Neuronal stem cell (in vitro differentiated cells): ENCODE data around the gene ASB4.

Experiments used
- DNase-seq: peaks from one replicate; pipeline ENCODE4 v3.0.0-alpha.2; 2013; ENCODE audit warnings: low spot score
- H2AFZ ChIP-seq: one replicate; pipeline ENCODE4 v1.6.1; 2013; ENCODE audit warnings: mild to moderate bottlenecking, low read length, inconsistent platforms
- H2AK5ac ChIP-seq: 2 replicates; pipeline ENCODE4 v1.6.1; 2013; ENCODE audit warnings: low read depth, mild to moderate bottlenecking, inconsistent platforms, low read length, moderate library complexity, mixed read lengths
- H2BK120ac ChIP-seq: 2 replicates; pipeline ENCODE4 v1.6.1; 2013; ENCODE audit warnings: low read depth, mild to moderate bottlenecking, inconsistent platforms, low read length, moderate library complexity, mixed read lengths
- H2BK12ac ChIP-seq: one replicate; pipeline ENCODE4 v1.6.1; 2013; ENCODE audit warnings: low read length, inconsistent platforms
- H2BK15ac ChIP-seq: 2 replicates; pipeline ENCODE4 v1.6.1; 2013; ENCODE audit warnings: mild to moderate bottlenecking, low read length, inconsistent platforms, mixed read lengths
- H2BK5ac ChIP-seq: one replicate; pipeline ENCODE4 v1.6.1; 2013; ENCODE audit warnings: inconsistent platforms, mild to moderate bottlenecking, low read length, moderate library complexity
- H3K14ac ChIP-seq: one replicate; pipeline ENCODE4 v1.6.1; 2013; ENCODE audit warnings: low read length, inconsistent platforms
- H3K18ac ChIP-seq: 2 replicates; pipeline ENCODE4 v1.6.1; 2013; ENCODE audit warnings: low read length, inconsistent platforms
- H3K23ac ChIP-seq: 2 replicates; pipeline ENCODE4 v1.6.1; 2013; ENCODE audit warnings: low read depth, mild to moderate bottlenecking, mixed read lengths, low read length, inconsistent platforms; ENCODE audit not compliant: poor library complexity
- H3K27ac ChIP-seq: replicated peaks from 3 replicates; pipeline ENCODE4 v1.5.1; 2013; ENCODE audit warnings: low read length, inconsistent platforms
- H3K27me3 ChIP-seq, 3 experiments: 2 replicates each; pipeline ENCODE4 v1.6.1; 2013; ENCODE audit warnings: low read length in 3 of 3, mild to moderate bottlenecking in 2 of 3, inconsistent platforms in 1 of 3, low read depth in 1 of 3, mixed read lengths in 1 of 3, moderate library complexity in 1 of 3; ENCODE audit not compliant: control insufficient read depth in 3 of 3, insufficient read depth in 3 of 3
- H3K36me3 ChIP-seq, 2 donors: replicated peaks in 1 of 2; 2 replicates each; pipeline ENCODE4 v1.6.1; 2013; ENCODE audit warnings: low read length in 2 of 2; ENCODE audit not compliant: control insufficient read depth in 2 of 2, insufficient read depth in 2 of 2
- H3K4ac ChIP-seq: 2 replicates; pipeline ENCODE4 v1.6.1; 2013; ENCODE audit warnings: inconsistent platforms, mild to moderate bottlenecking, low read length, moderate library complexity
- H3K4me1 ChIP-seq, 2 donors: 1 replicate in 1 of 2; 2 replicates in 1 of 2; pipeline ENCODE4 v1.6.1; 2013; ENCODE audit warnings: low read length in 2 of 2, low read depth in 1 of 2; ENCODE audit not compliant: control insufficient read depth in 2 of 2, insufficient read depth in 1 of 2
- H3K4me2 ChIP-seq: one replicate; pipeline ENCODE4 v1.6.1; 2013; ENCODE audit warnings: mild to moderate bottlenecking, low read length, inconsistent platforms; ENCODE audit not compliant: insufficient read depth, poor library complexity, severe bottlenecking
- H3K4me3 ChIP-seq, 2 donors: 2 replicates each; pipeline ENCODE4 v1.5.1; 2013; ENCODE audit warnings: low read length in 2 of 2, mild to moderate bottlenecking in 2 of 2, inconsistent platforms in 1 of 2, moderate library complexity in 1 of 2
- H3K79me1 ChIP-seq: one replicate; pipeline ENCODE4 v1.6.1; 2013; ENCODE audit warnings: low read depth, mild to moderate bottlenecking, inconsistent platforms, low read length, moderate library complexity
- H3K9ac ChIP-seq: one replicate; pipeline ENCODE4 v1.6.1; 2013; ENCODE audit warnings: mild to moderate bottlenecking, low read depth, low read length, inconsistent platforms; ENCODE audit not compliant: poor library complexity
- H3K9me3 ChIP-seq, 2 donors: replicated peaks in 1 of 2; 2 replicates each; pipeline versions ENCODE3 to v1.6.1; 2013; ENCODE audit warnings: low read length in 2 of 2, mild to moderate bottlenecking in 2 of 2, inconsistent platforms in 1 of 2, low read depth in 1 of 2, mixed read lengths in 1 of 2, moderate library complexity in 1 of 2; ENCODE audit not compliant: control insufficient read depth in 2 of 2, insufficient read depth in 1 of 2
- H4K8ac ChIP-seq: one replicate; pipeline ENCODE4 v1.6.1; 2013; ENCODE audit warnings: low read depth, mild to moderate bottlenecking, inconsistent platforms, low read length, moderate library complexity
- H4K91ac ChIP-seq: one replicate; pipeline ENCODE4 v1.6.1; 2013; ENCODE audit warnings: low read length, low read depth, mild to moderate bottlenecking, inconsistent platforms; ENCODE audit not compliant: poor library complexity
- WGBS, 2 donors: extraction: QIAGEN DNeasy Blood & Tissue Kit; methylation state at CpG; one replicate each; pipeline ENCODE4 v1.1.7; 2013; ENCODE audit warnings: missing lambda C conversion rate in 2 of 2, mixed read lengths in 1 of 2; ENCODE audit not compliant: insufficient read length in 2 of 2, insufficient replicate concordance in 1 of 2; ENCODE audit errors: extremely low coverage in 2 of 2; 5-methylcytosine and 5-hydroxymethylcytosine counted together

ASB4 gene

DNA sequence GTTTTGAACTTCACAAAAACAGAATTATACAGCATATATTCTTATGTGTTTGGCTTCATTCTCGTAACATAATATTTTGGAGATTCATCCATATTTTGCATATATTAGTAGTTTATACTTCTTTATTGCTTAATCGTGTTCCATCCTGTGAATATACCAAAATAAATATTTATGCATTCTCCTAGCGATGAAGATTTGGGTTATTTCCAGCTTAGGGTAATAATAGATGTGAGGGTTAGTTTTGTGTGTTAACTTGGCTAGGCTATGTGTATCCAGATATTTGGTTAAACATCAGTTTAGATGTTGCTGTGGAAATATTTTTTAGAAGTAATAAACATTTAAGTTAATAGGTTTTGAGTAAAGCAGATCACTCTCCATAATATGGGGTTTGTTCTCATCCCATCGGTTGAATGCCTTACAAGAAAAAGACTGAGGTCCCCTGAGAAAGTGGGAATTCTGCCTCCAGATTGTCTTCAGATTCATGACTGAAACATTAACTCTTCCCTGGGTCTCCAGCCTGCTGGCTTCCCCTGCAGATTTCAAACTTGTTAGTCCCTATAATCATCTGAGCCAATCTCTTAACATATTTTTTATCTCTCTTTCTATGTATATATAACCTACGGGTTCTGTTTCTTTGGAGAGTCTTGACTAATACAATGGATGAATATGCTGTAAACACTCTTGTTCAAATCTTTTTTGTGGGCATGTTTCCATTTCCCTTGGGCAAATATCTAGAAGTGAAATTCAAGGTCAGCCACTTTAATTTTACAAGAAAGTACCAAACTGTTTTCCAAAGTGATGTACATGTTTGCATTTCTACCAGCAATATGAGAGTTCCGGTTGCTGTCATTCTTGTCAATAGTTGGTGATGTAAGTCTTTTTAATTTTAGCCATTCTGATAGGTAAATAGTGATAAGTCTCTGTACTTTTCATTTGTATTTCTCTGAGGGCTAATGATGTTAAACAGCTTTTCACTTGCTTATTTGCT, 61.9 kb downstream of the ASB4 start:
- Histone ChIP-seq H4K8ac (no peak overlapping the region), H3K23ac (no peak overlapping the region), H2BK15ac (no peak overlapping the region), H3K18ac (no peak overlapping the region), H3K9me3 (no peaks in the 10 kb centered on the region), H2BK12ac (no peak overlapping the region), H2BK5ac (no peak overlapping the region), H4K91ac (no peak overlapping the region), H3K9ac (no peak overlapping the region), H3K14ac (no peak overlapping the region), H3K4me3 (no peak overlapping the region), H3K36me3 (no peaks in the 10 kb centered on the region), H3K79me1 (no peaks in the 10 kb centered on the region), H2BK120ac (no peak overlapping the region), H3K27me3 (no peaks in the 10 kb centered on the region), H3K4me1 (peaks cover 3 to 5% of the 10 kb centered on the region in 2 donors), H2AK5ac (no peak overlapping the region), H2AFZ (no peak overlapping the region), H3K27ac (no peak overlapping the region), H3K4ac (no peak overlapping the region), H3K4me2 (no peak overlapping the region)
- DNase-seq, result no peak
- WGBS, 2 donors, result no CpG with 5 or more reads among the region's 6 CpGs

GRCh38 chr7:95549818-95550529, 64.2 kb downstream of the ASB4 start:
- Histone ChIP-seq H4K91ac (no peak overlapping the region), H3K14ac (no peak overlapping the region), H3K9ac (no peak overlapping the region), H3K4ac (no peak overlapping the region), H3K4me2 (no peak overlapping the region), H2BK15ac (no peak overlapping the region), H3K18ac (peak overlapping the region; percentile 6), H3K27ac (no peak overlapping the region), H2BK120ac (no peak overlapping the region), H3K4me3 (no peak overlapping the region), H3K27me3 (no peaks in the 10 kb centered on the region), H2AFZ (peak overlapping the region; percentile 74), H3K4me1 (peaks cover 0 to 4% of the 10 kb centered on the region in 2 donors), H3K23ac (no peak overlapping the region), H2AK5ac (no peak overlapping the region), H4K8ac (no peak overlapping the region), H2BK12ac (no peak overlapping the region), H2BK5ac (no peak overlapping the region), H3K9me3 (no peaks in the 10 kb centered on the region), H3K36me3 (no peaks in the 10 kb centered on the region), H3K79me1 (no peaks in the 10 kb centered on the region)
- no peak for DNase-seq
- WGBS, 2 donors, result no CpG with 5 or more reads among the region's 6 CpGs

DNA sequence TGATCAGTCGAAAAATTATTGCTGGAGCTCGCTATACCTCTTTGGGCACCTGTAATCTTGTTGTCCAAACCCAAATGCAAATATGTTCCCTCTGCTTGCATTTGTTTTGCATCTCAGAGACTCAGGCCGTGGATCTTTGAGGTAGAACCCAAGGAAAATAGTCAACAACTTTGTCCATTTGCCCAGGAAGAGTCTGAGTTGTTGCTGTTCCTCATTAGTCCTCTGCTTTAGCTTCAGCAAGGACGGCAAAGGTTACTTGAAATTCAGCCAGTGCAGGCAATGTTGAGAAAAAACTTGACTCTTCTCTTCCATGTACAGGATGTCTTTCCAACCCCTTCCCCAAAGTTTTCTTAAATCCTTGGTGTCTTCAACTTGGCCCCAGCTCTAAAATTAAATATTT, 64.8 kb downstream of the ASB4 start:
- DNase-seq, result no peak

More for the DNA sequence above, 64.8 kb downstream of the ASB4 start:
- Histone ChIP-seq H3K4me3 (no peak overlapping the region), H3K79me1 (no peaks in the 10 kb centered on the region), H2AFZ (no peak overlapping the region), H3K18ac (no peak overlapping the region), H2AK5ac (no peak overlapping the region), H3K36me3 (no peaks in the 10 kb centered on the region), H2BK12ac (no peak overlapping the region), H3K14ac (no peak overlapping the region), H3K27ac (no peak overlapping the region), H4K8ac (no peak overlapping the region), H3K27me3 (no peaks in the 10 kb centered on the region), H3K4me2 (no peak overlapping the region), H3K9ac (no peak overlapping the region), H2BK5ac (no peak overlapping the region), H3K9me3 (no peaks in the 10 kb centered on the region), H3K23ac (no peak overlapping the region), H2BK120ac (no peak overlapping the region), H2BK15ac (no peak overlapping the region), H3K4me1 (peaks cover 0 to 4% of the 10 kb centered on the region in 2 donors), H3K4ac (no peak overlapping the region), H4K91ac (no peak overlapping the region)
- WGBS, 2 donors, result no CpG with 5 or more reads among the region's 4 CpGs
